CD4-positive, alpha-beta T cell treated with Interleukin-17A for 1 hour (primary cell): ENCODE data around the gene KCNH4.
"Not testable (repeated sequence)": the region's sequence is repeated elsewhere in the genome, so short reads cannot be mapped to it uniquely, and the experiment has no call there.

Experiments used
- DNase-seq: peaks from one replicate; pipeline ENCODE4 v3.0.0-alpha.2; 2020

The KCNH4 gene

DNA sequence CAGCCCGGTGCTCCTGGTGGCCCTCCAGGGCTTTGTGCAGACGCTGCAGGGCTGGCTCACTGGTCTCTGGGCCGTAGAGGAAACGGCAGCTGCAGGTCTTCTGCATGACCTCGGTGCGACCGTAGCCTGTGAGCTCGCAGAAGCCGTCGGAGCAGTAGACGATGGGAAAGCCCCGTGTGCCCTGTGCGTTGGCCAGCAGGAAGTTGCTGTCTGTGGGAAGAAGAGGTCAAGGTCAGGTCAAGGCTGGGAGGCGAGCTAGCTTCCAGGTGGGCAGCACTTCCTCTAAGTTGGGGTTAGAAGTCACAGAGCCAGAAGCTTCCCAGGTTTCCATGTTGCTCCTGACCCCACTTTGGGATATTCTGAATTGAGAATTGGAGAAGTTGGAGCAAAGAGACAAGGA lies 2.1 kb downstream of the KCNH4 start:
- peak; percentile 51 for DNase-seq

DNA sequence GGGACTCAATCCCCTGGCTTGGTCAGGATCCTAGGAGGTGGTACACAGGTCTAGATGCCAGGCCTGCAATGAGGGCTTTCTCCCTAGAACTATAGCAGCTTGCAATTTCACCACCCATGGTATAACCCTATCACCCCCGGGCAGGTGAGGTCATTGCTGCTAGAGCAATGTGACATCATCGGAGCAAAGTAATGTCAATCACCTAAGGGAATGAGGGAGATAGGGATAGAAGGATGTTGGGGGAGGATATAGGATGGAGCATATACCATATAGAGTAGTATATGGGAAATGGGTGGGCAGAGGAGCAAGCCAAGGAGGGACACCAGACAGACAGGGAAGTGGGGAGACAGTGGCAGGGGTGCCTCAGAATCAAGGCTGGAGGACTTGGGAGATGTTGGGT lies 3.3 kb downstream of the KCNH4 start:
- no peak for DNase-seq

DNA sequence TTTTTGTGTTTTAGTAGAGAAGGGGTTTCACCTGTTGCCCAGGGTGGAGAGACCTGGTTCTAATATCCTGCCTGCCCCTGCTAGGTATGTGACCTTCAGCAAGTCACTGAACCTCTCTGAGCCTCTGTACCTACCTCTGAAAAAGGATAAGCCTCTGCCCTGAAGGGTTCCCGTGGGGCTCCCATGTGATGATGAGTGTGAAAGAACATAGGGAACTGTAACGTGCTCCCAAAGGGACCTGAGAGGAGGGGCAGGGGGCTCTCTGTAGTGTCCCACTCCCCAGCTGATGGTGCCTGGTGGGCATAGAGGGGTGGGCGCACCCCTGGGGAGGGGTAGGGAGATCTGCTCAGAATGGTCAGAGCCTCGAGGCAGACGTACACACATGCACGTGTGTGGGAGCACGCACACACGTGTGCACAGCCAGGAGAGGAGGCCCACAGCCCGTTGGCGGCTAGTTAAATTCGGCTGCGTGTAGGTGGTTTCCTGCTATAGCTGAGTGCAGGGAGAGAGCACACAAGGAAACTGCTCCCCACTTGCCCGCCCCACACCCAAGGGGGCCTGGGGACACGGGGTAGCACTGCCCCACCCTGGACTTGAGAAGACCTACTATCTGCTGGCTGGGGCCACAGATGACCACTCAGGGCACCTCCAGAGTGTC lies 6.7 kb downstream of the KCNH4 start:
- no peak for DNase-seq

DNA sequence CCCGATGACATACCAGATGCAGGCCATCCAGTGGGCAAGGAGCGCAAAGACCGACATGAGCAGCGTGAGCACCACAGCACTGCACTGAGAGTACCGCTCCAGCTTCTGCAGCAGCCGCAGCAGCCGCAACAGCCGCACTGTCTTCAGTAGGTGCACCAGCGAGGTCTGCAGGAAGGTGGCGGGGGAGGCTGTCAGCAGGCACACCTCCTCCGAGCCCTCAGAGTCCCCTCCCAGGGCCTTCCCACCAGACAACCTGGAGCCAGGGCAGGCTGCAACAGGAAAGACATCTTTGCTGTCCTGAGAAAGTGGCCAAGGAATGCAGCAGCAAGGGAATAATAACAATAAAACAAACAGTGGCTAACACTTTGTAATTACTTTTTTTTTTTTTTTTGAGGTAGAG lies 9.1 kb downstream of the KCNH4 start:
- no peak for DNase-seq

DNA sequence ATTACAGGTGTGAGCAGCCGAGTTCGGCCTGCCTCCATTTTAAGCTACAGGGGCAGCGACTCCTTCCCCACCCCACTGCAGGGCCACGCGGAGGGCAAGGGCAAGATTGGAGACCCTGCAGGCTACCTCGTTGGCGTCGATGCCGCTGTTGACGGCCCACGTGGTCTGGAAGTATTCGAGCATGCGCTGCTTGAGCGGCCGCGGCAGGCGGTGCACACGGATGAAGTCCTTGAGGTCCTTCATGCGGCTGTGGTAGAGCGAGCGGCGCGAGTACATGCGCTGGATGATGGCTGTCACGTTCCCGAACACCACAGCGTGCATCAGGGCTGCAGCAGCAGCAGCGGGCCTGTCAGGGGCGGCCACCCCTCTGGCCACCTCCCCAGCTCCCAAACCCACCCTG lies 11.6 kb downstream of the KCNH4 start:
- DNase-seq = no peak

DNA sequence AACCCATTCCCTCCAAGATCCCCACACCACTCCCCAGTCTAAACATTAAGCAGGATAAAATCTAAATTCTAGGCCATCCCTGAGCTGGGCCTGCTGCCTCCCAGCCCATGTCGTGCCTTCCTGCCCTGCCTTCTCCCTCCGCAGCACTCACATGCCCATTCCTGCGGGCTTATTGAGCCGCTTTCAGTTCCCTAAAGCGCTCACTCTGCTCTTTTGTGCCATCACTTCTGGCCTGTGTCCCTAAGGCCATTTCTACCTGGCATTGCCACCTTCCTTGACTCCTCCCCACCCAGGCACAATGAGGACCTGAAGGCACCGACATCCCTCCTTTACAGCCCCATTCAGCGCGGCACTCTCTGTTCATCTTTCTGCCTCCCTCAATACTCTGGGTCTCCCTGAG lies 13.1 kb downstream of the KCNH4 start:
- DNase-seq = no peak

DNA sequence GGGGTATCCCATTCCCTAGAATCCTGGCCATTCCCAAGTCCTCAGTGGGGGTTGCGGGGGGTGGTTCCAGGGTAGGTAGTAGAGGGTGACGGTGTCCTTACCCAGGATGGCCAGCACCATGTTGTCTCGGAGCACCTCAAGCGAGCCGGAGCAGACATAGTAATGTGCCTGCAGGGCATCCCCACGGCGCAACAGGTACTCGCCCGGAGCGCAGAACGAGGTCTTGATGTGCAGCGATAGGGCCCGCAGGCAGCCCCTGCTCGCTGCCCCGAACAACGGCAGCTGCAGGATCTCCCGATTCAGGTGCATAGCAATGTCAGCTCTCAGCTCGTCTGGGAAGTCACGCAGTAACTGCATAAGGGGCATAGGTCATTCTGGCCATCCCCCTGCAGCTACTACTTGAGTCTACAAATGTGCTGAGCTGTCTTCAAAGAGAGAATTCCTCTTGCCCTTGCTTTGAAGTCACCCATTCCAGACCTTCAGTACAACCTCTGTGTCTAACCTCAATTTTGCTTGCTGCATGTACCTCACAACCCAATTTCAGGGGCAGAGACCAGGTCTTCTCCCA lies 14.7 kb downstream of the KCNH4 start:
- no peak for DNase-seq

DNA sequence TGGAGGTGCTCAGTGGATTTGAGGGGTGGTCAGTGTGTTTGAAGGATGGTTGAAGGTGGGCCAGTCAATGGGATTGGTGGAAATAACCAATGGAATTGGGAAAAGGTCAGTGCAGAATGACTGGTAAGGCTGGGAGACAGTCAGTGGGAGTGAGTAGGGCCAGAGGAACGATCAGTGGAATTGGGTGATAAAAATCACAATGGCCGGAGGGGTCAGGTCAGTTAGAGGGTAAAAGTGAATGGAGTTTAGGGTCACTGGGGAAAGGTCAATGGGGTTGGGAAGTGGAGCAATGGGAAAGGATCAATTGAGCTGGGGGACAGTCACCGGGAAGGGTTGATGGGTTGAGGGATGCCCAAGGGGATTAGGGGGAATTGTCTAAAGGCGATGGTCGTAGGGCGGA lies 15.2 kb downstream of the KCNH4 start:
- DNase-seq = no peak

DNA sequence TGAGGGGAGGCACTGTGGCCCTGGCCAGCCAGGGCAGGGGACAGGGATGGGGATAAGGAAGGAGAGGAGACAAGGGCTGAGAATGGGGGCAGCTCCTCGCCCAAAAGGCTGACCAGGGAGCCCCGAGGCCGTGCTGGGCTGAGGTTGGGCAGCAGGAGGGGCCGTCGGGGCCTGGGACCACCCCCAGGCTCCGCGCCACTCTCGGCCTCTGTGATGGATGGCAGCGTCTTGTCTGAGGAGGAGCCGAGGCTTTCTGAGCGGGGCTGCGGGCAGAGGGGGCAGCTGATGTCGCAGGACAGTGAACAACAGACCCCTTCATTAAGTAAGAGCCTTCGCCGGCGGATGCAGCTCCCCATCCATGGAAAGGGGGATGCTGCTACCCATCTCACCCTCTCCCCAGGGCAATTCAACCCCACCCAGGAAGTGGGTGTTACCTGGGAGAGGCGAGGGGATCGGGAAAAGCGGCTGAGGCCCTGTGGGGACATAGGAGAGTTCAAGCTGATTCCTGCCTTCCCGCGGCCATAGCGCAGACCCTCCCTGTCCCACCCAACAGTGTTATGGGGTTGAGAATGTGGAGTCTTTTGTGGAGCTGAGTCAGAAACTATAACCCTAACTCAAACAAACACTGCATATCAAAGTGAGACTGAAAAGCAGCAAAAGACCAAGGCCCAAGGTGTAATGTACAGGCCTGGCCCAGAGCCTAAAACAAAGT lies 17.1 kb downstream of the KCNH4 start:
- DNase-seq = no peak

DNA sequence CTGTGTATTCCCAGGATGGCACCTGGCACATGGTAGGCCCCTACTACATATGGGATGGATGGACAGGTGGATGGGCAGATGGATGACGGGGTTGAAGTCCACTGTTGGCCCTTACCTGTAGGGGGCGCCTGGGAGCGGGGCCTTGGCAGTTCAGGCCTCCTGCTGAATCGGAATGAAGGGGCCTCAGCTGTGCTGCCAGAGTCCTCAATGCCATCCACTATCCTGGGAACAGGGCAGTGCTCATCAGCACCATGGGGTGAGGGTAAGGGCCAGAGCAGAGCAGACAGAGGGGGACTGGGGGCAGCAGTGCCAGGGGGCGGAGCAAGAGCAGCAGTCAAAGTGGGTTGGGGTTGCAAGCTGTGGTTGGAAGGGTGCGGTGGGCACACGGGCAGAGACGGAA lies 17.8 kb downstream of the KCNH4 start:
- peak; percentile 26 for DNase-seq

DNA sequence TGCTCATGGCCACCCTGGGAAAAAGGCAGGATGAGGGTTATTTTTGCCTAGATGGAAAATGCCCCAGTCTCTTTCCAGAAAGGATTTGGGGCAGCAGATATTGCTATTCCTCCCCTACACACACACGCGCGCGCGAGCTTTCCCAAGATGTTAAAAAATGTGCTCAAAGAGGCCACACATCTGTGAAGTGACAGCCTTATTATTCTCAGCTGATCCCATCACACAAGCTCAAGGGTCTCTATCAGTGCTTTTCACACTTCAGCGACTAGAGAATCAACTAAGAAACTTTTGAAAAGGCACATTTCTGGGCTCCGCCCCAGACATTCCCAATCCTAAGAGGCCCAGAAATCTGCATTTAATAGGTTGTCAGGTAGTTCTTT lies 20.4 kb downstream of the KCNH4 start:
- DNase-seq = no peak

DNA sequence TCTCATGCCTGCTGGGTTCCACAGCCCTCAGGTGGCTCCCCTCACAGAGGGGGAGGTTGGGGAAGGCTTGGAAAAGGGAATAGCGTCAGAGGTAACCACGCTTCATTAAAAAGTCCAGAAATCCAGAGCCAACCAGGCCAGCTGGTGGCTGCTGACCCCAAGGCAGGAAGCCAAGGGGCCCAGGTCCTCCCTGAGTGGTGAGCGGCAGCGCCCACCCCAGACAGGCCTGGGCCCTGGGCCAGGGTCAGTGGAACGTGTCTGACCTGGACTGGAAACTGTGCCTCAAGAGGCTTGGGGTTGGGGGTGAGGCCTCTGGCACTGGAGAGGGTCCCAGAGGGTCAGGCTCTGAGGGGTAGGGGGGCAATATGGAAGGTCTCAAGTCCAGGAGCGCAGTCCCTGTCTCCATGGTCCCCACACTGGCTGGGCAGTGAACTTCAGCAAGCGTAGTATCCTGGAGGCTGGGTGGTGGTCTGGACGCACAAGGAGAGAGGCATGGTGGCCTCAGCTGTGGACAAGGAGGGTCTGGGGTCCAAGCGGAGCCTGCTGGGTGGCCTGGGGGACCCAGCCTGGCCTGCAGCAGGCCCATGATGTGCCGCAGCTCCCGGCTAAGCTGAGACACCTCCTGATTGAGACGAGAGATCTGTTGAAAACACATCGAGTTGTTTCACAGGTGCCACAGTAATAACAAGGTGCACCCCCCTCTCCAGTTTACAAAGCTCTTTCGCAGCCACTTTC lies 21.0 kb downstream of the KCNH4 start:
- no peak for DNase-seq

DNA sequence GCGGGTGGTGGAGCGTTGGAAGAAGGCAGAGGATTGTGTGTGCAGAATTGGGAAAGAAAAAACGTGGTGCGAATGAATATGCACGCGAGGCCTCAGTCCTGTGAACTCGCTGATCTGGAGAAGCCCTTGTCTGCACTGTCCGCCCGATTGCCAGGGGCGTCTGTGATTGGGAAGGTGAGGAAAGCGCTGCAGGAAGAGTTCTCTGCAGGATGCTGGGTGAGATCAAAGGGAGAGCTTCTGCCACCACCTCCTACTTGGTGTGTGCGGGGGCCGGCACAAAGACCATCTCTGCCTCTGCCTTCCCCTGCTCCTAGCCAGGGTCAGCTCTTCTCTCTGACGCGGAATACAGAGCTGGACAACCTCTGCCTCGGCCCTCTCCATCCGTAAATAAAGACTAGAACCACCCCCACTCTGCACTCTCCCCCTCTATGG lies 25.3 kb downstream of the KCNH4 start:
- DNase-seq = no peak

DNA sequence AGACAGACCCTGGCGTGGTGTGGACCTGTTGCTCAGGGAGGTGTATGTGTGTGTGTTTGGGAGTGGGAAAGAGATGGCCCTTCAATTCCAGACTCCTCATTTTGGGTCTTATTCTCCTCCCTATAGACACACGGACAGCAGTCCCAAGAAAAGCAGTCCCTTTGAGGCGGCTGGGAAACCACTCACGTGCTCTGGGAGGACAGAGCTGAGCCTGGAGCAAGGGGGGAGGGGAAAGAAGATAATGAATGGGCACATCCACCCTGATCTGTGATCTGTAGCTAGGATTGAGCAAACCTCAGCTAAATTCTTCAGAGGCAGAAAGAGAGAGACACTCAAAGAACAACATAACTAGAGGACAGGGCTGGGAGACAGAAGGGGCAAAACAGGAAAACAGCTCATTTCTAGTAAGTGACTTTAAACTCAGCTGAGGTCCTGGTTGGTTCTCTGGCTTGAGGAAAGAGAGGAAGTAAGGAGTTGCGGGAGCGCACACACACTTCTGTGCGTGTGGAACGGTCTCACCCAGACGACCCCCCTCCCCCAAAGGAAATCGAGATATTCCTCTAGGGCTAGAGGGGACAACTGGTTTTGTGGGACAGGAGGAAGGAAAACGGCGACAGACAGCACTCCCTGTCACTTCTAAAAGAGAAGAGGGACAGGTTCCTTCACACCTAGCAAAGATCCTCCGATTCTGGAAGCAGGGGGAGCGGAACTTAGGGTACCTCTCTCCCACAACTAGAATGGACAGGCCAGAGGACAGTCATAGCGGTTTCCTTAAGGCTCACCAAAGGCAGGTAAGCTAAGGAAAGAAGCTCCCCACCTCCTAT lies 26.8 kb downstream of the KCNH4 start:
- peak; percentile 10 for DNase-seq

DNA sequence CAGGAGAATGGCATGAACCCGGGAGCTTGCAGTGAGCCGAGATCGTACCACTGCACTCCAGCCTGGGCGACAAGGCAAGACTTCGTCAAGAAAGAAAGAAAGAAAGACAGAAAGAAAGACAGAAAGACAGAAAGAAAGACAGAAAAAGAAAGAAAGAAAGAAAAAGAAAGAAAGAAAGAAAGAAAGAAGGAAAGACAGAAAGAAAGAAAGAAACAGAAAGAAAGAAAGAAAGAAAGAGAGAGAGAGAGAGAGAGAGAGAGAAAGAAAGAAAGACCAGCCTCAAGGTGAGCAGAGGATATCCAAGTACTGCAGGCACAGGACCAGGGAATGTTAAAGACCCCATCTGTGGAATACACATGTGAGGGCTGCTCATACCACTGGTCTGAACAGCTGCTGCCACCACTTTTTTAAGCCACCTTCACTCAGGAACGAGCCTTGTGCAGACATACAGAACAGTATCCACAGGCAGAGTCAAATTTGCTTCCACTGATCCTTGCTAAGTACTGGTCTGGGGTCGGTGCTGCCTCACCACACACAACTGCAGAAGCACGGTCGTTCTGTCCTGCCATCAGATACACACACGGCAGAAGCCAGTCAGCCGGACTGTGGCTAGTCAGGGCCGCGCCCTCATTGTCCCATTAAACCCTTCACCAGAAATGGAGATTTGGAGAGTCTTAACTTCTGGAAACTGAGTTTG lies 33.9 kb downstream of the KCNH4 start:
- no peak for DNase-seq

DNA sequence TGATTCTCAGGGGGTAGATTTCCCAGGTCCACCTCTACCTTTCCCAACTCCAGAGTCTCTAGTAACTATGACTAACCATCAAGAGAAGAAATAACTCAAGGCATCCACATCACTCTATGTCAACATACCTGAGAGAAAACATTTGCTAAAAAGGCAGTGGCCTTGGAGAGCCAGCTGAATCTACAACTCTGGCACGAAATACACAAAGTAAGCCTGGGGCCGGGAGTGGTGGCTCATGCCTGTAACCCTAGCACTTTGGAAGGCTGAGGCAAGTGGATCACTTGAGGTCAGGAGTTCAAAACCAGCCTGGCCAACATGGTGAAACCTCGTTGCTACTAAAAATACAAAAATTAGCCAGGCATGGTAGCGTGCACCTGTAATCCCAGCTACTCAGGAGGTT lies 37.8 kb downstream of the KCNH4 start:
- DNase-seq = not testable (repeated sequence)

DNA sequence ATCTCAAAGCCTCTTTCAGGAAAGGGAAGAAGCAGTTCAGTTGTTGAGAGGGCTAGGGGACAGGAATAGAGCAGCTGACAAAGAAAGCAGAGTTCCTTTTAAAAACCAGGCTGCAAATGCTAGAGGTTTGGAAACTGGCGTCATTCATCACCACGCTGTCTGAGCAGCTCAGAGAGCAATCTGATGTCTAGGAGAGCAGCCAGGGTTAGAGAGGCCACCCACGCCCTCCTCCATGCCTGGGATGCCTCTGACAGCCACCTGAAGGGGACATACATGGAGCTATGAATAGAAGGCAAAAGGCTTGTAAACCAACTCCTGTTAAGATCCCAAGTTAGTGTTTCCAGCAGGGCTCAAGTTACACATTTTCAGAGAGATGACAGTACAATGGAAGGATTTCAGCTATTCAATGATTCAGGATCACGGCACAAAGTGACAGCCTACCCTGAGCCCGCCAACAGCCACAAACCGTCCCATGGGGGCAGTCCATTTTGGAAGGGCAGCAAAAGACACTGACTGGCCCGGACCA lies 38.5 kb downstream of the KCNH4 start:
- no peak for DNase-seq

DNA sequence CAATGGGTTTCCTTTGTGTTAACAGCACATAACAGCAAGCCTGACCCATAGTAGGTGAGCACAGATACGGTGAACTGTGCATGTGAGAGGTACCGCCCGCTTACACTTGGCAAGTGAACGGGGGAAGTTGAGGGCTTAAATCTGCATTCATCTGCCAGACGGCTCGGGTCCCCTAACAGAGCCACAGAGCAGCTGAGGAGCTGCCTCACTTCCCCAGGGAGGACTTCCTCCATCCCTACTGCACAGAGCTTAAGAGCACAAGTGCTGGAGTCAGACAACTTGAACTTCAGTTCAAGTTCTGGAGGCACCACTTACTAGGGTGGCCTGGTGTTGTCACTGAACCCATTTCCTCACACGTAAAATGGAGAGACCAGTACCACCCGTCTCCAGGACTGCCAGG lies 39.6 kb downstream of the KCNH4 start:
- no peak for DNase-seq

DNA sequence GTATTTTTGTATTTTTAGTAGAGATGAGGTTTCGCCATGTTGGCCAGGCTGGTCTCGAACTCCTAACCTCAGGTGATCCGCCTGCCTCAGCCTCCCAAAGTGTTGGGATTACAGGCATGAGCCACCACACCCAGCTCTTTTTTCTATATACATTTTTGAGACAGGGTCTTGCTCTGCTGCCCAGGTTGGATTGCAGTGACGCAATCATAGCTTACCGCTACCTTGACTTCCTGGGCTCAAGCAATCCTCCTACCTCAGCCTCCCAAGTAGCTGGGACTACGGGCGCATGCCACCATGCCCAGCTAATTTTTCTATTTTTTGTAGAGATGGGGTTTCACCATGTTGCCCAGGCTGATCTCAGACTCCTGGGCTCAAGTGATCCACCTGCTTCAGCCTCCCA lies 40.3 kb downstream of the KCNH4 start:
- DNase-seq = not testable (repeated sequence)

DNA sequence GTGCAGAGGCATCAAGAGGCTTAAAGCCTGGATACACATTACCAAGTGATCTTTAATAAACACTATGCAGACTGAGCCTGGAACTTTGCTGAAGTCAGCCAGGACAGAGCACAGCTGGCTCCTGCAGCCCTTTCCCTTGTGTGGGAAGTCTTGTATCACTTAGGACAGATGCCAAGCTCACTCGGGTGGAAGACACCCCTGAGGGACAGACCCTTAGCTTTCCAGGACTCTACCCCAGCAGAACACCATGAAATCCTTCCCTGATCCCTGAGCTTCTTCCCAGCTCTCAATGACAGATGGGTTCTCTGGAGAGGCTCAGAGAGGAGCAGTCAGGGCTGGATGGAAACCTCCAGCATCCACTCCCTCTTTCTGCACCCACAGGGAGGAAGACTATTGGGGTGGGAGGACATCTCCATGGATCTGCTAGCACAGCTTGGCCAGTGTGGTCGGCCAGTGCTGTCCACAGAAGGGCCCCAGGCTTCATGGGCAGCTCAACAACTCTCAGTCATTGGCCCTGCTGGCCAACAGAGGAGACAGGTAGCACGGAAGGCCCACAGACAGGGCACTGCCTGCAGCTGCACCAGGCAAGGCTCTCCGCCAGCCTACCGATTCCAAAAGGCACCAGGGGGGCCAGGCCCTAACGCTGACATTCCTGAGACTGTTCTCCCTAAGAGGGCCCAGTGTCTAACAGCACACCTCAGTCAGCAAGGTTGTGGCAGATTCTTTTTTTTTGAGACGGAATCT lies 42.0 kb downstream of the KCNH4 start:
- no peak for DNase-seq

DNA sequence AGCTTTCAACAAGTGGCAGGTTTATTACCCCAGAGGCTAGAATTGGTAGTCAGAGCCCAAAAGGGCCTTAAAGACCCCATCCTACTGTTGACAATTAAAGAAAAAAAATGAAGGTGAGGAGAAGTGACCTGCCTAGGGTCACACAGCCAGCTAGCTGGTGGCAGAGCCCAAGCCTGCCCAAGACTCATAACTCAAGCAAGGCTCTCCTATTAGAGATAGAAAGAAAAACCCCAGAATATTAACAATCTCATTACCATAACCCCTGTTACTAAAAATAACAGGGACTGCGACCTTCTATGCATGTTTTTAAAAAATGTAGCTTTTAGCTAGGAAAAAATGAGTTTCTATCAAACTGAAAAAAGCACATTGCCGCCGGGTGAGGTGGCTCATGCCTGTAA lies 44.3 kb downstream of the KCNH4 start:
- no peak for DNase-seq
